OCI-LY3 (cell line): ENCODE measurements around the gene NR5A2.
A peak's percentile ranks its signal among the peaks of the same experiment; 100 is the strongest.

Source experiments
- H2AFZ ChIP-seq: fragments of 200-600, 300-600 bp; shearing (Covaris generic); 2 replicates; pipeline ENCODE4 v1.6.0; 2014; ENCODE audit warnings: antibody characterized with exemption, low read depth, low read length
- H3K27ac ChIP-seq: fragments of 200-600, 300-600 bp; sonication (generic); 2 replicates; pipeline ENCODE4 v1.5.1; 2014; ENCODE audit warnings: mild to moderate bottlenecking, low read length, moderate library complexity, mixed read lengths
- H3K27me3 ChIP-seq: fragments of 200-600, 300-600 bp; sonication (generic); 2 replicates; pipeline ENCODE4 v1.6.1; 2014; ENCODE audit warnings: low read depth, low read length, mixed read lengths
- H3K36me3 ChIP-seq: fragments of 200-600, 300-600 bp; sonication (generic); replicated peaks from 2 replicates; pipeline ENCODE3; 2014; ENCODE audit warnings: low read depth, low read length, mixed read lengths
- H3K4me1 ChIP-seq: fragments of 300-600, 200-600 bp; sonication (generic); 2 replicates; pipeline ENCODE4 v1.6.1; 2014; ENCODE audit warnings: low read length, mixed read lengths
- H3K4me2 ChIP-seq: fragments of 200-600, 300-600 bp; sonication (generic); 2 replicates; pipeline ENCODE4 v1.6.1; 2014; ENCODE audit warnings: low read length, mixed read lengths
- H3K4me3 ChIP-seq: fragments of 300-600, 200-600 bp; sonication (generic); 2 replicates; pipeline ENCODE4 v1.5.1; 2014; ENCODE audit warnings: antibody characterized with exemption, mild to moderate bottlenecking, low read length, moderate library complexity
- H3K79me2 ChIP-seq: fragments of 300-600, 200-600 bp; shearing (Covaris generic); 2 replicates; pipeline ENCODE4 v1.6.1; 2014; ENCODE audit warnings: mild to moderate bottlenecking, low read length, mixed read lengths
- H3K9ac ChIP-seq: fragments of 300-600, 200-600 bp; shearing (Covaris generic); 2 replicates; pipeline ENCODE4 v1.6.0; 2014; ENCODE audit warnings: mild to moderate bottlenecking, low read length, moderate library complexity
- H3K9me3 ChIP-seq: fragments of 200-600, 300-600 bp; shearing (Covaris generic); 2 replicates; pipeline ENCODE4 v1.6.1; 2014; ENCODE audit warnings: low read length, mixed read lengths; ENCODE audit not compliant: insufficient read depth
- H4K20me1 ChIP-seq: fragments of 200-600, 300-600 bp; sonication (generic); 2 replicates; pipeline ENCODE4 v1.6.1; 2016; ENCODE audit warnings: low read length, mixed read lengths; ENCODE audit not compliant: insufficient read depth
- CTCF ChIP-seq: fragments of 200-600, 300-600 bp; sonication (generic); IDR thresholded peaks from 2 replicates; pipeline ENCODE4 v1.5.1; 2014; ENCODE audit warnings: antibody characterized with exemption, low read length, low read depth
- EZH2phosphoT487 ChIP-seq: fragments of 200-600 bp; shearing (Covaris generic); IDR thresholded peaks from 2 replicates; pipeline ENCODE4 v1.6.1; 2018; ENCODE audit warnings: antibody characterized with exemption, mixed run types, low read depth

The NR5A2 gene

GRCh38 chr1:200223613-200224012 lies 196.1 kb downstream of the NR5A2 start:
- H3K36me3 ChIP-seq, result no peaks in the 10 kb centered on the region
- no peak for TF ChIP-seq EZH2phosphoT487
- no peak for TF ChIP-seq CTCF
- no peaks in the 10 kb centered on the region for H3K79me2 ChIP-seq
- no peak overlapping the region for H3K4me3 ChIP-seq
- no peak overlapping the region for H3K27ac ChIP-seq
- no peak overlapping the region for H3K4me2 ChIP-seq
- H3K9ac ChIP-seq, result no peak overlapping the region
- no peak overlapping the region for H2AFZ ChIP-seq
- peaks cover 8% of the 10 kb centered on the region; the same call in 1 of the 2 replicates for H3K27me3 ChIP-seq
- H3K9me3 ChIP-seq, result no peaks in the 10 kb centered on the region
- H4K20me1 ChIP-seq, result no peaks in the 10 kb centered on the region
- H3K4me1 ChIP-seq, result peaks cover 11% of the 10 kb centered on the region

- Histone ChIP-seq H3K79me2 (no peaks in the 10 kb centered on the region), H3K9me3 (no peaks in the 10 kb centered on the region), H3K4me1 (peaks cover 11% of the 10 kb centered on the region), H3K27me3 (peaks cover 8% of the 10 kb centered on the region; the same call in 1 of the 2 replicates), H3K9ac (no peak overlapping the region), H3K36me3 (no peaks in the 10 kb centered on the region), H4K20me1 (no peaks in the 10 kb centered on the region), H3K4me3 (no peak overlapping the region), H3K27ac (no peak overlapping the region), H2AFZ (no peak overlapping the region), H3K4me2 (no peak overlapping the region)
- no peak for TF ChIP-seq EZH2phosphoT487
- TF ChIP-seq CTCF, result no peak
Observed at GRCh38 chr1:200224315-200224714, 196.8 kb downstream of the NR5A2 start.

GRCh38 chr1:200226268-200226968 lies 198.9 kb downstream of the NR5A2 start:
- peak overlapping the region; percentile 42 for H3K4me3 ChIP-seq
- no peaks in the 10 kb centered on the region for H4K20me1 ChIP-seq
- no peaks in the 10 kb centered on the region for H3K36me3 ChIP-seq
- H3K9ac ChIP-seq, result 0 out of 2 replicates have a peak overlapping the region, but pooled peaks have one; percentile 3
- no peaks in the 10 kb centered on the region for H3K79me2 ChIP-seq
- no peak overlapping the region for H3K27ac ChIP-seq
- H3K9me3 ChIP-seq, result no peaks in the 10 kb centered on the region
- TF ChIP-seq CTCF (no peak), EZH2phosphoT487 (no peak)
- peak overlapping the region; percentile 82 for H2AFZ ChIP-seq
- H3K4me1 ChIP-seq, result peaks cover 11% of the 10 kb centered on the region
- peaks cover 8% of the 10 kb centered on the region; the same call in 1 of the 2 replicates for H3K27me3 ChIP-seq
- peak overlapping the region; percentile 63 for H3K4me2 ChIP-seq

- peaks cover 8% of the 10 kb centered on the region; the same call in 1 of the 2 replicates for H3K27me3 ChIP-seq
- no peak for TF ChIP-seq CTCF
- peak overlapping the region; percentile 63 for H3K4me2 ChIP-seq
- H3K79me2 ChIP-seq, result no peaks in the 10 kb centered on the region
- H3K36me3 ChIP-seq, result no peaks in the 10 kb centered on the region
- no peak overlapping the region for H3K9ac ChIP-seq
- no peaks in the 10 kb centered on the region for H4K20me1 ChIP-seq
- H3K9me3 ChIP-seq, result no peaks in the 10 kb centered on the region
- peak overlapping the region; percentile 42 for H3K4me3 ChIP-seq
- no peak overlapping the region for H3K27ac ChIP-seq
- peaks cover 11% of the 10 kb centered on the region for H3K4me1 ChIP-seq
- H2AFZ ChIP-seq, result peak overlapping the region; percentile 82
Observed at GRCh38 chr1:200226969-200227303, 199.4 kb downstream of the NR5A2 start.
